T1000 (cell line): ENCODE results near the gene ADARB2.
"Not testable (repeated sequence)": the region's sequence is repeated elsewhere in the genome, so short reads cannot be mapped to it uniquely, and the experiment has no call there.

ENCODE experiments used
- DNase-seq: peaks from one replicate; lab custom pipeline; 2025; ENCODE audit warnings: mixed read lengths; lab: John Stamatoyannopoulos, UW

The ADARB2 gene

DNA sequence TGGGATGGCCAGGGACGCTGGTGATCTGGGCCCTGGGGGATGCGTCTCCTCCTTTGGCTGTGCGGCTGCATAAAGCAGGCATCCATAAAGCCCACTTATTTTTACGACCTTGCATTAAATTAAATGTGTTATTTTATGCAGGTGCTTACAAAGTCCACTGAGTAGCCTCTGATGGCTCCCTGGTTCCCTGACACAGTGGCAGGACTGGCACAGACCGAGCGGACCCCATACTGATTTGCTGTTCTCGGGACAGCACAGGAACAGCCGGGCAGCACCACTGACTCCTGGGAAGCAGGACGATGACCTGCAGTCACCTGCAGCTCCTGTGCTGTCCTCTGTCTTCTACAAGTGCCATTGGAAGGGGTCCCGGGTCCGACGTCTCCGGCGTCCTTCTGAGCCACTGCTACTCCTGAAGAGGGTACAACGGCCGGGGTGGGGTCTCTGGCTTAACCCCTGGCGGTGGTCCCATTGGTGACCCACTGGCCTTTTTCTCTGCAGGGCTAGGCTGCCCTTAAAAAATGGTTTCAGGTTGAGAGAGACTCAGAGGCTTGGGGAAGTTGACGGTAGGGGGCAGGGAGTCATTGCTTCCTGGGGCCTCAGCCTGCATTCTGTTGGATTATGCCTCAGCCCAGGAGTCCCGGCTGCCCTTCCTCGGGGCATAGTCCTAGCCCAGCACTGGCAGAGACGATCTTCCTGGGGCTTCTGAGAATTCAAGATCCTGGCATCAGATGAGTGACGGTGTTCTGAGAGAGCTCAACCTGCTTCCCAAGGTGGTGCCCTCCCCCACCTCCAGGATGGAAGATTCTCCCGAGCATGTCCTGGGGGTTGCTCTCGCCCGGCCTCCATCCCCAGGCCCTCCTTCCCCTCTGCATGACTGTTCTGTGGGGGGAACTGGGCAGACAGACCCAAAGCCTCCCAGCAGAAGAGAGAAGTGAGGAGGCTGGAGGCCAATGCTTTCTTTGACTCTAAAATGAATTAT is 330.1 kb downstream of the ADARB2 start:
- no peak for DNase-seq

DNA sequence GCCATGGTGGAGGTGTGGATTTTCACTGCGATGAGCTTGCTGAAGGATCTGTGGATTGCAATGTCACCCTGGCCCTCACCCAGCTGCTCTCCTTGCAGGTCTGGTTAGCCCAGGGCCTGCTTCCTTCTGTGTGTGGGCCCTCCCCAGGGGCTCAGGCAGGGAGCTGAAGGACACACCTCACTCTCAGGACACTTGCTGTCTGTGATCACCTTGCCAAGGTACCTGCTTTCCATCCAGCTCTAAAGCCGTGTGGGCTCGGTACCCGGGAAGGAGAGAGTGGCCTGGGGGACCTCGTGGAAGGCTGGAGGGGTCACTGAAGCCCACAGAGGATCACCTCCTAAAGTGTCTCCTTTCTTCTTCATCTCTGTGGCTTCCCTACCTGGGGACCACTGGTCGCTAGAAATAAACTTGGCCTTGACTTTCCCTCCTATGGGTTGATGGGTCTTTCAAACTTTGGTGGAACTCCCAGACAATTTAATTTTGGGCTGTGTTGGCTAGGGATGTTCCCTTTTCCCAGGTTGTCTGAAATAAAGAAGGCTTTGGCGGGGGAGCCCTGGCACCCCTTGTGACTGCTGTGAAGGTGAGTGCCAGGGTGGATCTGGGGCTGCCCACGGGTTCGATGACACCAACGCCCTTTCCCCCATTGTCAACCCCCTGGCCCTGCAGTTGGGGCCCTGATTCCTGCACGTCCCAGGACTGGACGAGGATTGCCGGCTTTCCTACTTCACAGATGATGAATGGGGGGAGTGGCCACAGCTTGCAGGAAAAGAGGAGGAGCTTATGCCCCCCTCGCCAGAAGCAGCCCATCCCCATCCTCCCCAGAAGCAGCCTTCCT is 331.0 kb downstream of the ADARB2 start:
- DNase-seq = no peak

DNA sequence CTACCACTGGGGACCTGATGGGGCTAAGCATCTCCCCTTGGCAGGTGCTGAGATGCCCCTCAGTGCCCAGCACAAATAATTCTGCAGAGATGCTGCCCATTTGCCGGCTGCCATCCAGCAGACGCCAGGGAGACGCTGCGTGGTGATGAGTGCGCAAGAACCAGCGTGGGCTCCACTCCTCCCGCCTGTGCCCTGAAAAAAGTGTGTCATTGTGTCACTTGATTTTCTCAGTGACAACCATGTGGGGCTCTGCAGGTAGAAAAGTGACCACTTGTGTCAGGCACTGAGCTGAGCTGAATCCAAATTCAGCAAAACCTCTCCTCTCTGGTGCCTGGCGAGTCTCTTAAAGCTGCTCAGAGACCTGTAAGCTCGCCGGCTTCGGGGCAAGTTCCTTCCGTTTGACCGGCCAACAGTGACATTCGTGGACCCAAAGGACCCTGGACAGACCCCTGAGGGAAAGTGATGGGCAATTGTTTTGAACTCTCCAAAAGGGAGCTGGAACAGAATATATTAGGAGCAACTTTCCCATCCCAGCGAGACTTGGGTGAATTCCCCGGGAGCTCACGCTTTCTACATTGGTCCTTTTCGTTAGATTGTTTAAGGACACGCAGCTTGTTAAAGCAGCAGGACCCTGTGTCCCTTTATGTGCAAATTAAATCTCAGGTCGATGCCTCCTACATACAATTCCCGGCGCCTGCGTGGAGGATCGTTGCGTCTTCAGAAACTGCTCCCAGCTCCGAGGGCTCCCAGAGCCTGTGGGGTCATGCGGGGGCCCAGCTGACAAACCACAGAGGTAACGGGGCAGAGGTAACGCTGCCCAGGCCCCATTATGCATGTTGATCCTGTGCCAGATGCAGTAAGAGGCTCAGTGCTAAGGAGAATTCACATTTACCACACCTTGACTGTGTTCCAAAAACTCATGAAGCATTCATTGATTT is 332.7 kb downstream of the ADARB2 start:
- no peak for DNase-seq

DNA sequence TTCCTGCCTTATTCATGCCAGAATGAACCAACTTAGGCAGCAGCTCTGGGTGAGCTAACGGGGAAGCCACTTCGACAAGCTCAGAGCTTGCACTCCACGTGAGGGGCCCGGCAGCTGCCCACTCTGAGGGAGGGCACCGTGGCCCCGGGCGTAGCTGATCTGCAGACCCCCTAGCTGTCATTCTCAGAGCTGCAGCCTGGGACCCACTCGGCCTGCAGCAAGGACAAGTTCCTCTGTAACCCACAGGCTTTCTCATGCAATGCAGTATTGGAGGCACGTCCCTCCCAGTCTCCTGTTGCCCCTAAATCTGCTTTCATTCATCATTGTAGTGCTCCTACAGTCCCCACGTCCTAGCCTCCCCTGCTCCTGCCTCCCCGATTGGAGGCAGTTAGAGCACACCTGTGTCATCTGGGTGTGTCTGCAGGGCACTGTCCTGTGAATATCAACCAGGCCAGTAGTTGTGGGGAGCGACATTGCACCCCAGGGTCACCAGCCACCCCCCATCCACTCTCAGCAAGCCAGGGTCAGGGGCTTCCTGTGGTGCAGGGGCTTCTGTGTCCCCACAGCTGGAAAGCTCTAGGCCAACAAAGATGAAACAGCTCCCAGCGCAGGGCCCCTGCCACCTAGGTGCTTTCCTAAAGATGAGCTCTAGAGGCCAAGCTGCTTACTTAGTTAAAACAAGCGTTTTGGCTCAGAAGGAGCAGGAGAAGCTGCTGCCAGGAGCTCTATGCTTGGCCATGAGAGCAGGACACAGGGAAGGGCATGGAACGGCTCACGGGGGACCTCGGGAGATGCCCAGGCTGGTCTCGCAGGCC is 333.6 kb downstream of the ADARB2 start:
- no peak for DNase-seq

DNA sequence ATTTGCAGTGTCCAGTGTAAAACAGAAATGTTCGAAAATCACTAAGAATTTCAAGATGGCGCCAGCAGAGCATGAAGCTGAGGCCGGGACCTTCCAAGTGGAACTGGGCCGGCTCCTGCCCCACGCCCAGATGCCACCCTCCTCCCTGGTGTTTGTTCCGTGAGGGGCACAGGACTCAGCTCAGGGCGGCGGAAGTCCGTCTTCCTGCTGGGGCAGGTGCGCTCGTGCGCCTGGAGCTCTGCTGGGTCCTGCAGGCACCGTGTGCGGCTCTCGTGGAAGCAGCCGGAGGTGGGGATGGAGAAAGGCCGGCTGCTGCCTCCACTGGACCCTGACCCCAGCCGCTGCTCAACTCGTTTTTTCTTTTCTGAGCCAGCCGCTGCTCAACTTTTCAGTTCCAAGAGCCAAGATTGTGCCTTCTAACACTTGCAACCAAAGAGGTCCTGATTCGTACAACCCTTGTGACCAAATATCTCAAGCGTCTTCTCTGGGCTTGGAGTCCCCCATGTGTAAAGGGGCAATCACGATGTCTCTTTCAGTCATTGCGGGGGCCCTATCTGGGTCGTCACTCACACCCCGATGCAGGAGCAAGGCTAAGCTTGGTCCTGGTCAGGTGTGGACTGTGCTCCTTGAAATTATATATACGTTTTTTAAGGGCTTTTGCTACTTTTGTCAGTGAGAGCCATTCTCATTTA is 334.4 kb downstream of the ADARB2 start:
- DNase-seq = no peak

DNA sequence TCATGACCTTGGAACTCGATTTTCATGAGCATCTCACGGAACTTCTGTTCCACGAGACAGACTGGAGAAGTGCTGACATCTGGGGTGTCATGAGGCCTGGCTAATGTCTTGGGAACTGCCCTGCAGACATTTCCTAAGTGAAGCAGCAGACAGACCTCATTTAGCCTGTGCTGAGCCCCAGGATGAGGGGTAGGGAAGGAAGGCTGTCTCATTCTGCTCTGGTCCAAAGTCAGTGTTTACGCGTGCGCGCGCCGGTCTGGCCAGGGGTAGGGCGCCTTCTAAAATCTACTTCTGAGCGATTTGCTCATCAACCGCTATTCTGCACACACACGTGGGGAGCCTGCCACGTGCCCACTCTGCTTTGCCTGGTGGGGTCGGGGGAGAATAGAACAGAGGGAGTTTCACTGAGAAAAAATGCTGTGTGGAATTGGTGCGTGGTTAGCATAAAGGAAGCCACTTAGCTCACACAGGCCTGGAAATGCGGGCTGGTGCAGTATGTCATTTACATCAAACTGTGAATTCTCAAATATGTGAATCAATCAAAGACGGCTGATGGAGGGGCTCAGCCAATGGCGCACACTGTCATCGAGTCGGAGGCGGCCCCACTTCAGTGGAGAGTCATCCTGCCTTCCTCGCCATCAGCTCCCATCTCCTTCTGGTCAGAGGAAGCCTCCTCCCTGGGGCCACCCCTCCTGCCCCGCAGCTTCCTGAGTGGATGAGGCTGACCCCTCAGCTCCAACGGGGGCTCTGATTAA is 335.1 kb downstream of the ADARB2 start:
- no peak for DNase-seq

DNA sequence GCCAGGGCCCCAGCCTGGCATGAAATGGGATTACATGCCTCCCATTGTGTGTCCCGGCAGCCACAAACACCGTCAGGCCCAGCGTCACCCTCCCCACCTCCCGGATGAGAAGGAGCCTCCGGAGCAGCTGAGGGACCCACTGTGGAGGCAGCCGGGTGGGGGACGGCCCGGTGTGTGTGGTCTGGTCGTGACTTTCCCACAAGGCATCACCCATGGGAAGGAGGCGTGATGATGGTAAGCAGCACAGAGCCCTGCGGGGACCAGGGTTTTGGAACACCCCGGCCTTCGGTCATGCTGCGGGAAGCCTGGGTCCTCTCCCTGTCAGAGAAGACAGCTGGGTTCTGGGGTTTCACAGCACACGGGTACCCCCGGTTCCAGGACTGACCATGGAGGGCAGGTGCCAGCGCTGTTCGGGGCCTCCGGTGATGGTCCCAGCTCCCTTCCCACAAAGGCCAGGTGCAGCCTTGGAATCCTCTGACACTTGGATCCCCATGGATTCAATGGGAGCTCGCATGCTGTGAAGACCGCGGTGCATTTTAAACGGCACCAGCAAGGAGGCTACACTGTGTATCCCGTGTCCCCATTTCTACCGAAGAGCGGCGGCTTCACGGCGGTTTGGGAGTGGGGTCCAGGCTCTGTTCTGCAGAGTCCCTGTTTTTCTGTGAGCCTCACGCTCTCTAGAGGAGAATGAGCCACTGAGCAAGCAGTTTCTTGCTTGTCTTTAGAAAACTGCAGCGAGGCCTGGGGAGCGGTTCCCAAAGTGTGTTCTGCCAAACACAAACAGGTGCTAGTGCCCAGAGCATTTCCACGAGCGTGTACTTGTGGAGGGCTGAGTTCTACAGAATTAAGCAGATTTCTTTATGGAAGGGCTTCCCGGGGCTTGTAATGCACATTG is 336.0 kb downstream of the ADARB2 start:
- no peak for DNase-seq

DNA sequence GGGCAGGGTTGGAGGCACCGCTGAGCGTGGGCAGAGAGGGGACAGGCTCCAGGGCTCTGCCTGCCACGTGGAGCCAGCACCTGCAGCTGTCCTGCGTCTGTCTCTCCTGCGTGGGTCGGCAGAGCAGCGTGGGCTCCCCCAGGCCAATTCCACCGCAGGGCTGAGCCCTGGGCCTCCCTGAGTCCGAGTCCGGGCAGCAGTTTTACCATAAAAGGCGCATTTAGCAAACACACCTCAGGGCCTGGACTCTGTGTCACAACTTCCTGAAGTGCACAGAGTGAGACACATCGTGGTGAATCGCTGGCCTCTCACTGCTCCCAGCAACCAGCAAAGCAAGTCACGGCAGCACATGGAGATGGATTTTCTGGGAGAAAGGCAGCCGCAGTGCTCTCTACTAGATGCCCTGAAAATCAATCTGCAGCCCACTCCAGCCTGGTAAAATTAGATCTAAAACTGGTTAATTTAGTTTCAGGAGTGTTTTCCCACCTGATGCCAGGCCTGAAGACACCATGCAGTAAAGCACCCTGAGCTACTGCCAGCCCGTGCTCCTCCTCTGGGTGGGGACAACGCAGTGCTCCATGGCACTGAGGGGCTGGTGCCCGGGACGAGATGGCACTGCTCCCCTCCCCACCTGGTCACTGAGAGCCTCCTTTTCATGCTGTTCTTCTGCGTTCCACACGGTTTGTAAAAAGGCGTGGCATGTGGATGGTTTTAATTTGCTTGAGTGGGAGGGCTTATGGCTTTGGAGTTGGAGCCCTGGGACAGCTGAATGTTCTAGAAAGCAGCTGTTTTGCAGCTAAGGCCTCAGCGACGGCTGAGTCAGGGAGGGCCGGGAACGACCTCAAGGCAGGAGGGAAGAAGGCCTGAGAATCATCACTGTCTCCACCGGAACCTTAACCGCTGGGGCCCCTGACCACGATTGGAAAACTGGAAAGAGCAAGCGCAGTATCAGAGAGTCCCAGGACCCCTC is 336.9 kb downstream of the ADARB2 start:
- no peak for DNase-seq

DNA sequence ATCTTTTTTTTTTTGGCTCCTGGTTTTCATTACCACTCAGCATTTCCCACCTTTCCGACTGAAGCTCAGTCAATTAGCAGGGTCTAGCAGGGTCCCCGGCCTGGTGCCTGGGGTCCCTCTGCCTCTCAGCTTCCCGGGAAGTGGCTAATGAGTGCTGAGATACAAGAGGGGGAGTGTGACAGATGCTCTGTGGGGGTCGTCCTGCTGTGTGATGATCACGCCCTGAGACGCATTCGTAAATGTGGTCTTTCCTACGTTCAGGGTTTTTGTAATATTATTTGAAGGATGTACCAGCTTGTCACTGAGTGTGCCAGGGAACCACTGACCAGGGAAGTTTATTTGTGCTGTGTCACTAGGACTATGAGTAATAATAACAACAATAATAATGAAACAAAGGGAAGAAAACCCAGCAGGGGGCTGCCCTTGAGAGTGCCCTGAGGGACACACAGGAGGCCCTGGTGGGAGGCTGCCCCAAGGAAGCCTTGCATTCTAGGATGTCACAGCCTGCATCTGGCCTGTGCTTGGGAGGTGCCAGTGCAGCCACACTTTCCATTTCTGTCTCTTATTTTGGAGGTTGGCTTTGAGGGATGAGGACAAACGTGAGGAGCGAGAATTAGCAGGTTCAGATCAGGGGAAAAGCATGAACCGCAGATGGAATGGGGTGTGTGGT is 337.8 kb downstream of the ADARB2 start:
- DNase-seq = no peak

DNA sequence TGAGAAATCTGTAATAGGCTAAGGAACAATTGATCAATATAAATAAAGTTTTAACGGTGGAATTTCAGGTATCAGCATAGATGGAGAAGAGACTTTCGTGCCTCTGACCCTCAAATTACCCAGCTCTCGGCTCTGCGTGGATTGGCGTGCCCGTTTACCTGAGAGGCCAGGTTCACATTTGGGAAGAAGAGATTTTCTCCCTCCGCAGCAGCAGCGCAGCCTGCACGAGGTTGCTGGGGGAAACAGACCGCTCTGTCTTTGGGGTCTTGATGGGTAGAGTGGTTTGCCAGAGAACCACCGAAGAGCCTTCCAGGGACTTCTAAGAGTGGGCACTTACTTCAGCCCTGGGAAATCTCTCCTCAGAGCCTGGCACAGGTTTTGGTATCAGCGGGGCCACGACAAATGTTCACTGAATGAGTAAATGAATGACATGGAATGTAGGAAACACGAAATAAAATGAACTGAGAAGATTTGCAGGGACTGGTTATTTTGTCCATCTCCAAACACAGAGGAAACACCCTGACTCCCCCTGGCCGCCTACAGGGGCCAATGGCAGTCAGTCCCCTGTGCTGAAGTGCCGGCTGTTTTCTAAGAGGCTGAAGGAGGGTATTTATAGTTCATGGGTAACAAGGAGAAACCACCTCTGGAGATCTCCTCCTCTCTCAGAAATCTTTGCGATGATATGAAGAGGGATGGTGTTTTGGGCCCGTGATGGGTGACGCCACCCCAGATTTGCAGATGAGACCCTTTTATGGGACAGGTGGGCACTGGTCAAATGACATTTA is 338.5 kb downstream of the ADARB2 start:
- DNase-seq = no peak

DNA sequence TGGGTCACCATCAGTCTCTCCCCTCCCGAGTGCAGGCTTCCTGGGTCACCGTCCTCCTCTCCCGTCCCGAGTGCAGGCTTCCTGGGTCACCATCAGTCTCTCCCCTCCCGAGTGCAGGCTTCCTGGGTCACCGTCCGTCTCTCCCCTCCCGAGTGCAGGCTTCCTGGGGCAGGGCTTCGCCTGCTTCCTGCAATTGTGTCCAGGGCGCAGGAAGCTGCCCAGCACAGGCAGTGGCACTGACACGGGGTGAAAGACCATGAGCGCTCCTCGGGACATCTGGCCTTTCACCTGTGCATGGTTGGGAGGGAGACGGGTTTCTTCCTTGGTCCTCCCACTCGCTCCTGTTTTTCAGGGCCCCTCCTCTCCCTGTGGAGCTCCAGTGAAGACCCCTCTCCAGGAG is 339.2 kb downstream of the ADARB2 start:
- DNase-seq = not testable (repeated sequence)

DNA sequence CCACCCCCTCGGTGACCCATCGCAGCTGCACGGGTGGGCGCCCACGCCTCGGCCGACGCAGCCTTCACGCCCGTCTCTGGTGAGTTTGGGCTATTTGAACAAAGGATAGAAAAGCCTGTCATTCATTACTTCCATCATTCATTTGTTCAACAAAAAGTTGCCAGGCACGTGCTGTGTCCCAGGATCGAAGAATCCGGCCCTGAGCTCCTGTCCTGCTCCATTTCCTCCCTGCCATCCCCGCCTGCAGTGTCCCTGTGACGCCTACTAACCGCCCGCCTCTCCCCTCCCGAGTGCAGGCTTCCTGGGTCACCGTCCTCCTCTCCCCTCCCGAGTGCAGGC is 341.1 kb downstream of the ADARB2 start:
- DNase-seq = no peak

DNA sequence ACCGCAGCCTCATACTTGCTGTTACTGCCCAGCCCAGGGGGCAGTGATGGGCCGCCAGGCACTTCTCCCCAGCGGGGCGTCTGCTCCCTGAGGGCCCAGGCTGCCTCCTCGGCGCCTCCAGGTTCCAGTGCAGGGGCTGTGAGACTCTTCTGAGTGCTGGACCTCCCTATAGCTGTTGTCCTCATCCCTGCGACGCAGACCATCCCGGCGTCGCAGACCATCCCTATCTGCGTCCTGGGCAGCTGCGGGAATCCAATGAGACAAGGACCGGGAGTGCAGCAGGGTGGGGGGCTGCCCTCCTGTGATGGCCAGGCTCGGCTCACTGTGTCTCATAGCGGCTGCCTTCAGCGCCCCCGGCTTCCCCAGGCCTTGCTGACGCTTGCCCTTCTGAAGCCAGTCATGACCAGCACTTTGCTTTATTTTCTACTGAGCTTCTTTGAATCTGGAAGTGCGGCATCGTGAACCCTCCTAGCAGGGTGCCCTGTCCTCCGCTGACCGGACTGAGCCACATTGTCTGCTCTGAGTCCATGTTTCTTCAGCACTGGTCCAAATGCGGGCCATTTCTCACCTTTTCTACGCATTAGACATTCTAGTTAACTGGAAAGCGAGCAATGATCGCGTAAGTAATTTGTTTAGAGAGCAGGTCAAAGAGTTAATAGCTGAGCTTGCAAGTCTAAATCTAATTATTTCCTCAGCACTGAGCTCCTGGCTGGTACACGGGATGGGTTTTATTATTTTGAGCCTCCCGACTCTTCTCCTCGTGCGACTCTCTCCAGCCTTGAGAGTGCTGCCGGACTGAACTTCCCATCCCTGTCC is 341.6 kb downstream of the ADARB2 start:
- DNase-seq = no peak

DNA sequence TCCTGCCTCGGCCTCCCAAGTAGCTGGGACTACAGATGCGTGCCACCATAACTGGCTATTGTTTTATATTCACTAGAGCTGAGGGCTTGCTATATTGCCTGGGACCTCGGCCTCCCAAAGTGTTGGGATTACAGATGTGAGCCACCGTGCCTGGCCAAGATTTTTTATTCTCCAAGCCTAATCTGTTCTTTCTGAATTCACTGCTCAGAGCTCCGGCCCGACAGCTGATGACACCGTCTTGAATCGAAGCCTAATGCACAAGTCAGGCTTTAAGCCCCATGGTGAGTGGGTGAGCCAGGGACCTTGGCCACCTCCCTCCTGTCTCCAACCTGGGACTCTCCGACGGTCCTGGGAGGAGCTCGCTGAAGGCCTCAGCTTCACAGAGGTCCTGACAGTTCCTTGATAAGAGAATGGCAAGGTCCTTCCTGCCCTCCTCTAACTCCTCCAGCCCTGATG is 342.3 kb downstream of the ADARB2 start:
- DNase-seq = no peak
